PC-3 (cell line): ENCODE results near the gene MIGA1.

ENCODE experiments used
- CTCF ChIP-seq: fragments of 300-600 bp; sonication (generic); conservative IDR thresholded peaks from 2 replicates; pipeline ENCODE4 v1.5.1; 2017; ENCODE audit warnings: antibody characterized with exemption, low read depth, mild to moderate bottlenecking, low read length
- EZH2 ChIP-seq: fragments of 300-600 bp; sonication (generic); IDR thresholded peaks from one replicate; pipeline ENCODE4 v1.6.1; 2017; ENCODE audit warnings: antibody characterized with exemption, mild to moderate bottlenecking, low read length; ENCODE audit not compliant: unreplicated experiment
- EZH2phosphoT487 ChIP-seq: fragments of 300-600 bp; sonication (generic); IDR thresholded peaks from 2 replicates; pipeline ENCODE4 v1.6.1; 2018; ENCODE audit warnings: mild to moderate bottlenecking, antibody characterized with exemption, low read length, borderline replicate concordance

- TF ChIP-seq CTCF = no peak
- TF ChIP-seq EZH2phosphoT487 = no peak
- TF ChIP-seq EZH2 = no peak
Observed at GRCh38 chr1:77906624-77907023, 127.2 kb downstream of the MIGA1 start.
